HEK293 (cell line): ENCODE measurements around the gene PTPRA.

ENCODE experiments used
- CTCF ChIP-seq: fragments of 450-650 bp; formaldehyde crosslinking; IDR thresholded peaks from 2 replicates; pipeline ENCODE4 v1.5.1; 2016; ENCODE audit warnings: missing biosample characterization, missing genetic modification characterization
- HOXA7 ChIP-seq: sonication (generic); formaldehyde crosslinking; IDR thresholded peaks from 2 replicates; pipeline ENCODE4 v1.8.1; 2022; ENCODE audit warnings: missing genetic modification reagents, borderline replicate concordance
- KLF1 ChIP-seq: fragments of 450-650 bp; formaldehyde crosslinking; IDR thresholded peaks from 2 replicates; pipeline ENCODE4 v1.5.1; 2016; ENCODE audit warnings: missing biosample characterization, missing genetic modification characterization
- PRDM4 ChIP-seq: fragments of 450-650 bp; formaldehyde crosslinking; IDR thresholded peaks from 2 replicates; pipeline ENCODE4 v1.5.1; 2017; ENCODE audit warnings: missing biosample characterization, missing genetic modification characterization
- ZNF121 ChIP-seq: fragments of 450-650 bp; formaldehyde crosslinking; IDR thresholded peaks from 2 replicates; pipeline ENCODE4 v1.5.1; 2016; ENCODE audit warnings: missing biosample characterization, missing genetic modification characterization
- ZNF16 ChIP-seq: fragments of 450-650 bp; formaldehyde crosslinking; IDR thresholded peaks from 2 replicates; pipeline ENCODE4 v1.5.1; 2016; ENCODE audit warnings: low read depth, missing biosample characterization, missing genetic modification characterization
- ZNF211 ChIP-seq: fragments of 450-650 bp; formaldehyde crosslinking; IDR thresholded peaks from 2 replicates; pipeline ENCODE4 v1.5.1; 2016; ENCODE audit warnings: low read depth, missing biosample characterization, missing genetic modification characterization
- ZNF302 ChIP-seq: fragments of 450-650 bp; formaldehyde crosslinking; IDR thresholded peaks from 2 replicates; pipeline ENCODE4 v1.5.1; 2016; ENCODE audit warnings: missing biosample characterization, missing genetic modification characterization, low read depth
- ZNF423 ChIP-seq: fragments of 450-650 bp; formaldehyde crosslinking; IDR thresholded peaks from 2 replicates; pipeline ENCODE4 v1.5.1; 2016; ENCODE audit warnings: missing biosample characterization, missing genetic modification characterization
- ZNF701 ChIP-seq: fragments of 450-650 bp; formaldehyde crosslinking; IDR thresholded peaks from 2 replicates; pipeline ENCODE4 v1.5.1; 2016; ENCODE audit warnings: missing biosample characterization, missing genetic modification characterization
- ZNF704 ChIP-seq: fragments of 450-650 bp; formaldehyde crosslinking; IDR thresholded peaks from 2 replicates; pipeline ENCODE4 v1.5.1; 2016; ENCODE audit warnings: missing biosample characterization, missing genetic modification characterization

GRCh38 chr20:2986466-2986865 is 113.2 kb downstream of the PTPRA start:
- TF ChIP-seq HOXA7 (CRISPR knock-in tag), result no peak
- no peak for TF ChIP-seq ZNF16
- no peak for TF ChIP-seq ZNF211 (tag by site-specific recombination)
- TF ChIP-seq CTCF (tag by site-specific recombination), result no peak
- no peak for TF ChIP-seq KLF1 (tag by site-specific recombination)
- TF ChIP-seq ZNF121 (tag by site-specific recombination), result no peak
- TF ChIP-seq PRDM4 (tag by site-specific recombination), result no peak
- TF ChIP-seq ZNF423 (tag by site-specific recombination), result no peak
- no peak for TF ChIP-seq ZNF701 (tag by site-specific recombination)
- no peak for TF ChIP-seq ZNF302 (tag by site-specific recombination)
- TF ChIP-seq ZNF704 (tag by site-specific recombination), result no peak
